Cardiac muscle cell (in vitro differentiated cells and primary cell): ENCODE data around the gene SEMA5B. TPM values are rescaled to one million over a fixed set of nuclear protein-coding genes. Genes with fewer than 3 reads are reported as not detected.

Experiments
- DNase-seq, 2 donors: peaks; one replicate each; pipeline versions ENCODE4 v3.0.0 to v3.0.0-alpha.2; 2010 to 2017; ENCODE audit warnings: low read depth in 1 of 2, low spot score in 1 of 2
- H3K27ac ChIP-seq: fragments of 200-600 bp; sonication (generic); 2 replicates; pipeline ENCODE4 v1.5.1; 2016
- H3K27me3 ChIP-seq: fragments of 200-600 bp; sonication (generic); 2 replicates; pipeline ENCODE4 v1.6.0; 2016; ENCODE audit warnings: control low read depth
- H3K36me3 ChIP-seq: fragments of 200-600 bp; sonication (generic); 2 replicates; pipeline ENCODE4 v1.5.1; 2016; ENCODE audit warnings: control low read depth
- H3K4me1 ChIP-seq: fragments of 200-600 bp; sonication (generic); 2 replicates; pipeline ENCODE4 v1.8.1; 2017; ENCODE audit warnings: low read depth, mild to moderate bottlenecking, mixed run types
- H3K4me3 ChIP-seq: fragments of 200-600 bp; sonication (generic); 2 replicates; pipeline ENCODE4 v1.5.1; 2016; ENCODE audit warnings: mild to moderate bottlenecking
- H3K9me3 ChIP-seq: fragments of 200-600 bp; sonication (generic); 2 replicates; pipeline ENCODE4 v1.5.1; 2017; ENCODE audit warnings: low read depth, mild to moderate bottlenecking, control low read depth
- CTCF ChIP-seq: IDR thresholded peaks from 2 replicates; pipeline ENCODE4 v1.5.1; 2012; ENCODE audit warnings: low read depth, mild to moderate bottlenecking, low read length
- polyA plus RNA-seq: library from polyadenylated mRNA; unstranded; fragments of >200 nt; fragmentation: Nextera tagmentation; extraction: Ambion mirVana; gene quantifications from 2 replicates; pipeline ENCODE4 v1.2.1, GENCODE V29; 2016
- total RNA-seq: library from RNA; depleted of rRNA; stranded (reverse); fragments of >200 nt; gene quantifications from 2 replicates; pipeline ENCODE4 v1.2.3, GENCODE V29; 2016

The SEMA5B gene
- total and polyA plus RNA-seq, 2 experiments from 2014 or later: 2.3 to 4.4 TPM

GRCh38 chr3:123064506-123064905 is 36.9 kb upstream of the SEMA5B start:
- peaks cover 13% of the 10 kb centered on the region for H3K27me3 ChIP-seq
- no peak overlapping the region for H3K27ac ChIP-seq
- H3K9me3 ChIP-seq: no peaks in the 10 kb centered on the region
- peaks cover 12% of the 10 kb centered on the region for H3K4me1 ChIP-seq
- DNase-seq: no peak
- no peak for TF ChIP-seq CTCF
- no peaks in the 10 kb centered on the region for H3K36me3 ChIP-seq
- H3K4me3 ChIP-seq: no peak overlapping the region

- Histone ChIP-seq H3K4me3 (no peak overlapping the region), H3K27ac (no peak overlapping the region), H3K36me3 (no peaks in the 10 kb centered on the region), H3K9me3 (no peaks in the 10 kb centered on the region), H3K4me1 (peaks cover 2% of the 10 kb centered on the region), H3K27me3 (peaks cover 11% of the 10 kb centered on the region)
- no peak for TF ChIP-seq CTCF
- no peak for DNase-seq
Observed at GRCh38 chr3:123063034-123063433, 35.5 kb upstream of the SEMA5B start.

GRCh38 chr3:123061856-123062255 is 34.3 kb upstream of the SEMA5B start:
- no peak for TF ChIP-seq CTCF
- Histone ChIP-seq H3K4me3 (no peak overlapping the region), H3K4me1 (no peaks in the 10 kb centered on the region), H3K27ac (no peak overlapping the region), H3K36me3 (no peaks in the 10 kb centered on the region), H3K9me3 (no peaks in the 10 kb centered on the region), H3K27me3 (peaks cover 6% of the 10 kb centered on the region)
- DNase-seq: no peak

- DNase-seq: no peak
- H3K27me3 ChIP-seq: peaks cover 6% of the 10 kb centered on the region
- no peaks in the 10 kb centered on the region for H3K36me3 ChIP-seq
- no peak for TF ChIP-seq CTCF
- no peak overlapping the region for H3K27ac ChIP-seq
- H3K4me3 ChIP-seq: no peak overlapping the region
- H3K4me1 ChIP-seq: no peaks in the 10 kb centered on the region
- no peaks in the 10 kb centered on the region for H3K9me3 ChIP-seq
Observed at GRCh38 chr3:123060054-123060453, 32.5 kb upstream of the SEMA5B start.

- TF ChIP-seq CTCF: no peak
- DNase-seq: no peak
- H3K9me3 ChIP-seq: no peaks in the 10 kb centered on the region
- H3K4me3 ChIP-seq: no peak overlapping the region
- no peak overlapping the region for H3K27ac ChIP-seq
- no peaks in the 10 kb centered on the region for H3K36me3 ChIP-seq
- H3K27me3 ChIP-seq: peaks cover 6% of the 10 kb centered on the region
- peaks cover 8% of the 10 kb centered on the region for H3K4me1 ChIP-seq
Observed at GRCh38 chr3:123058505-123058904, 30.9 kb upstream of the SEMA5B start.

- H3K36me3 ChIP-seq: no peaks in the 10 kb centered on the region
- H3K4me1 ChIP-seq: peaks cover 8% of the 10 kb centered on the region
- H3K4me3 ChIP-seq: no peak overlapping the region
- TF ChIP-seq CTCF: no peak
- H3K27ac ChIP-seq: no peak overlapping the region
- DNase-seq: no peak
- peaks cover 3% of the 10 kb centered on the region for H3K27me3 ChIP-seq
- H3K9me3 ChIP-seq: no peaks in the 10 kb centered on the region
Observed at GRCh38 chr3:123055352-123055751, 27.8 kb upstream of the SEMA5B start.
